Measurements from ENCODE around the gene UIMC1. TPM values are rescaled to one million over a fixed set of nuclear protein-coding genes. Genes with fewer than 3 reads are reported as not detected.

UIMC1 gene
- total RNA-seq, 4 donors from 2014 or later, result 18.2 to 31.0 (median 29.2) TPM

DNA sequence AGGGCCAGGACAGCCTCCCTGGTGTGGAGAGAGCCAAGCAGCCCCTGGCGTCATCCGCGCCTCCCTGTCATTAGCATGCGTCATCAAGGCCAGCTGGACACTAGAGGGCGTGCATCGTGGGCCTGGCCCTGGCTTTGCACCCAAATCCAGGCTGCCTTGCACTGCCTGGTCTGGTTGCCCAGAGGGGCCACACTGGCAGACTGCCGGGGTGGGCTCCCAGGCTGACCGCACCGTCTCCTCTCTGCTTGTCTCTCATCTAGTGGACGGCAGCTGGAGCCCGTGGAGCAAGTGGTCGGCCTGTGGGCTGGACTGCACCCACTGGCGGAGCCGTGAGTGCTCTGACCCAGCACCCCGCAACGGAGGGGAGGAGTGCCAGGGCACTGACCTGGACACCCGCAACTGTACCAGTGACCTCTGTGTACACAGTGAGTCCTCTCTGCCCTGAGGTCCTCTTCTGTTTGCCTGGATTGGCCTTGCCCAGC lies 136.4 kb downstream of the UIMC1 start:
- WGBS, 2 donors, result 44 to 71% methylated on average over 11 of the region's 17 CpGs
- no peak overlapping the region for H3K4me3 ChIP-seq (ENCODE audit: low read depth, poor library complexity, severe bottlenecking)
- intact Hi-C loops (cut with DNase I; ENCODE audit: low total_unique reads), result no loop called here
- TF ChIP-seq, protein P1, sequence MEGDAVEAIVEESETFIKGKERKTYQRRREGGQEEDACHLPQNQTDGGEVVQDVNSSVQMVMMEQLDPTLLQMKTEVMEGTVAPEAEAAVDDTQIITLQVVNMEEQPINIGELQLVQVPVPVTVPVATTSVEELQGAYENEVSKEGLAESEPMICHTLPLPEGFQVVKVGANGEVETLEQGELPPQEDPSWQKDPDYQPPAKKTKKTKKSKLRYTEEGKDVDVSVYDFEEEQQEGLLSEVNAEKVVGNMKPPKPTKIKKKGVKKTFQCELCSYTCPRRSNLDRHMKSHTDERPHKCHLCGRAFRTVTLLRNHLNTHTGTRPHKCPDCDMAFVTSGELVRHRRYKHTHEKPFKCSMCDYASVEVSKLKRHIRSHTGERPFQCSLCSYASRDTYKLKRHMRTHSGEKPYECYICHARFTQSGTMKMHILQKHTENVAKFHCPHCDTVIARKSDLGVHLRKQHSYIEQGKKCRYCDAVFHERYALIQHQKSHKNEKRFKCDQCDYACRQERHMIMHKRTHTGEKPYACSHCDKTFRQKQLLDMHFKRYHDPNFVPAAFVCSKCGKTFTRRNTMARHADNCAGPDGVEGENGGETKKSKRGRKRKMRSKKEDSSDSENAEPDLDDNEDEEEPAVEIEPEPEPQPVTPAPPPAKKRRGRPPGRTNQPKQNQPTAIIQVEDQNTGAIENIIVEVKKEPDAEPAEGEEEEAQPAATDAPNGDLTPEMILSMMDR (IDR thresholded peaks at IDR 0.05), result no peak
- no peak for TF ChIP-seq POLR2A (IDR thresholded peaks at IDR 0.05)
- no peak for DNase-seq (ENCODE audit: low spot score in 2 of 2)

DNA sequence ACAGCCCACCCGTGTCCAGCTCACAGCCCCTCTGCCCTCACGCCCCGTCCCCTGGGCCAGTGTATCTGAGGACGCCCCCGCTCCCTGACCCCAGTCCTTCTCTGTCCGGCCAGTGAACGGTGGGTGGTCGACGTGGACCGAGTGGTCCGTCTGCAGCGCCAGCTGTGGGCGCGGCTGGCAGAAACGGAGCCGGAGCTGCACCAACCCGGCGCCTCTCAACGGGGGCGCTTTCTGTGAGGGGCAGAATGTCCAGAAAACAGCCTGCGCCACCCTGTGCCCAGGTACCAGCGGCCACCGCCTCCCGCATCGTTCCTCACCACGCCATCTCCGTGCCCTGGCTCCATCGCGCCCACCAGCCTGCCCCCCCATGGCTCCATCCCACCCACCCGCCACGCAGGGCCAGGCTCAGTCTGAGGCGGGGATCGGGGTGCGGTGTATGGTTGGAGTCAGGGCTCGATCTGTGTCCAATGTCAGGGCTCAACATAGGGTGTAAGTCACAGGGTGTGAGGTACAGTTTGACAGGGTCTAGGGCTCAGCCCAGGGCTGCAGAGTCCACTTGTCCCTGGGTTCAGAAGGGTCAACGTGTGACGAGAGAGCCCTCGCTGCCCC lies 137.0 kb downstream of the UIMC1 start:
- TF ChIP-seq, protein P1 (IDR thresholded peaks at IDR 0.05), result no peak
- TF ChIP-seq POLR2A (IDR thresholded peaks at IDR 0.05), result no peak
- intact Hi-C loops (cut with DNase I; ENCODE audit: low total_unique reads), result no loop called here
- 86% methylated on average over 37 to 38 of the region's 38 CpGs for WGBS, 2 donors
- DNase-seq (ENCODE audit: low spot score in 2 of 2), result no peak
- no peak overlapping the region for H3K4me3 ChIP-seq (ENCODE audit: low read depth, poor library complexity, severe bottlenecking)

DNA sequence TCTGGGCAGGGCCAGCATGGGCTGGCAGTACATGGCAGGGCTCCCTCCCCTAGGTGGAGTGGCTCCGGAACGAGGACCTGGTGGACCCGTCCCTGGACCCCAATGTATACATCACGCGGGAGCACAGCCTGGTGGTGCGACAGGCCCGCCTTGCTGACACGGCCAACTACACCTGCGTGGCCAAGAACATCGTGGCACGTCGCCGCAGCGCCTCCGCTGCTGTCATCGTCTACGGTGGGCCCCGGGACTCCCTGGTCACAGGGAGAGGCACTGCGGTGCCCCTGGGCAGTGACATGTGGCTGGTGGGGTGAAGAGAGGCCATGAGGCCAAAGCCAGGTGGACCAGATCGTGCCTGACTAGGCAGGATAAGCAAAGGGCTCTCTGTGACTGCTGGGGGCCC lies 137.8 kb downstream of the UIMC1 start:
- no peak for DNase-seq (ENCODE audit: low spot score in 2 of 2)
- no peak for TF ChIP-seq POLR2A (IDR thresholded peaks at IDR 0.05)
- TF ChIP-seq, protein P1 (IDR thresholded peaks at IDR 0.05), result no peak
- 90 to 91% methylated on average over 16 to 20 of the region's 20 CpGs for WGBS, 2 donors
- no peak overlapping the region for H3K4me3 ChIP-seq (ENCODE audit: low read depth, poor library complexity, severe bottlenecking)
- intact Hi-C loops (cut with DNase I; ENCODE audit: low total_unique reads), result no loop called here

DNA sequence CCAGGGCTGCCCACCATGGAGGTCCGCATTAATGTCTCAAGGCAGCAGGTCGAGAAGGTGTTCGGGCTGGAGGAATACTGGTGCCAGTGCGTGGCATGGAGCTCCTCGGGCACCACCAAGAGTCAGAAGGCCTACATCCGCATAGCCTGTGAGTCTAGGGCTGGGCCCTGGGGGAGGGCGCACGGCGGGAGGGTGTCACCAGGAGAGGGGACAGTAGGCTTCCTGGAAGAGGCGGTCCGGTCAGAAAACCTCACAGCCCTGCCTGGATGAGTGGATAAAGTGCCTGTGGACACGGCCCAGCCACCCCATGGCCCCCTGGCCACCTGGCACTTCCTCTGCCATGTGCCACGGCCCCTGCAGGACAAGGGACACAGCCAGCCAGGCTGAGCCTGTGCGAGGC lies 138.5 kb downstream of the UIMC1 start:
- no peak for TF ChIP-seq POLR2A (IDR thresholded peaks at IDR 0.05)
- TF ChIP-seq, protein P1 (IDR thresholded peaks at IDR 0.05), result no peak
- DNase-seq (ENCODE audit: low spot score in 2 of 2), result no peak
- 87 to 88% methylated on average over 11 to 14 of the region's 14 CpGs for WGBS, 2 donors
- intact Hi-C loops (cut with DNase I; ENCODE audit: low total_unique reads), result no loop called here
- no peak overlapping the region for H3K4me3 ChIP-seq (ENCODE audit: low read depth, poor library complexity, severe bottlenecking)

DNA sequence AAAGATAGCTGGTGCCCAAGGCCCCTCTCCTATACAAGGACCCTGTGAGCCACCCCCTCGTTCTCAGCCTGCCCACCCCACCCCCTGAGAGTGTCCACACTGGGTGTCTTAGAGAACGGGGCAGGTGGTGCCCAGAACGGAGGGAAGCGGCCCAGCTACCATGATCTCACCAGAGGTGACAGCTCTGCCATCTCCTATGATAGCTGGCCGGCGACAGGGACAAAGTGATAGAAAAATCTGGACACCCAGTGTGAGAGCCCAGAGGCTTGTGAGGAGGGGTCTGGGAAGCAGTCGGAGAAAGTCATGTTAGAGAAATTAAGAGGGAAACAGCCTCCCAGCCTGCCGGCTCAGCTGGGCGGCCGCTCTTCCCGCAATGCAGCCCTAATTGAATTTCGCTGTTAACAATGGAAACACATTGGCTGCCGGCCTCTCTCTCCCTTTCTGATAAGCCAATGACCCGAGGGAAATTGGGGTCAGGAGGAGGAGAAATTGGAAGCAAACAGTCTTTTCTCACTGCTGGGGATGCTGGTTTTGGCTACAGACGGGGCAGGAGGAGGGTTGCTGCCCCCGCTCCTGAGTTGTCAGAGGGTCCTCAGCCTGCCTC lies 139.8 kb downstream of the UIMC1 start:
- H3K4me3 ChIP-seq (ENCODE audit: low read depth, poor library complexity, severe bottlenecking), result no peak overlapping the region
- no peak for TF ChIP-seq POLR2A (IDR thresholded peaks at IDR 0.05)
- TF ChIP-seq, protein P1 (IDR thresholded peaks at IDR 0.05), result no peak
- intact Hi-C loops (cut with DNase I; ENCODE audit: low total_unique reads), result no loop called here
- DNase-seq (ENCODE audit: low spot score in 2 of 2), result no peak
- WGBS, 2 donors, result 43 to 44% methylated on average over 16 of the region's 16 CpGs

Data from lower leg skin (tissue), 4 donors.